RWPE2 (cell line): ENCODE results near the gene CHD3.
"Not testable (repeated sequence)": the region's sequence is repeated elsewhere in the genome, so short reads cannot be mapped to it uniquely, and the experiment has no call there.

Source experiments
- ATAC-seq: fragments of 200-7000 bp; cut with Tn5 transposase; 3 replicates; pipeline ENCODE4 v1.9.1; 2021; ENCODE audit warnings: low read depth
- DNase-seq: peaks from one replicate; pipeline ENCODE4 v3.0.0-alpha.2; 2020; ENCODE audit warnings: low spot score
- H3K27ac ChIP-seq: fragments of 450-650 bp; 2 replicates; pipeline ENCODE4 v1.5.1; 2017; ENCODE audit warnings: mild to moderate bottlenecking; ENCODE audit not compliant: poor library complexity, severe bottlenecking
- H3K27me3 ChIP-seq: fragments of 250-450 bp; sonication (Bioruptor Pico); 2 replicates; pipeline ENCODE4 v1.5.1; 2021; ENCODE audit warnings: mild to moderate bottlenecking, moderate library complexity; ENCODE audit not compliant: insufficient read depth, poor library complexity, severe bottlenecking
- H3K36me3 ChIP-seq: fragments of 250-450 bp; sonication (Bioruptor Pico); 2 replicates; pipeline ENCODE4 v1.5.1; 2020; ENCODE audit warnings: low read depth, mild to moderate bottlenecking, moderate library complexity
- H3K4me1 ChIP-seq: fragments of 250-450 bp; sonication (Bioruptor Pico); 2 replicates; pipeline ENCODE4 v1.5.1; 2021; ENCODE audit warnings: mild to moderate bottlenecking, moderate library complexity; ENCODE audit not compliant: insufficient read depth, poor library complexity, severe bottlenecking
- H3K4me3 ChIP-seq: fragments of 250-450 bp; sonication (Bioruptor Pico); 2 replicates; pipeline ENCODE4 v1.5.1; 2021; ENCODE audit warnings: mild to moderate bottlenecking, moderate library complexity; ENCODE audit not compliant: severe bottlenecking
- H3K9me3 ChIP-seq: fragments of 250-450 bp; sonication (Bioruptor Pico); 2 replicates; pipeline ENCODE4 v1.5.1; 2021; ENCODE audit warnings: mild to moderate bottlenecking, moderate library complexity; ENCODE audit not compliant: severe bottlenecking
- CTCF ChIP-seq: fragments of 450-650 bp; IDR thresholded peaks from one replicate; pipeline ENCODE4 v1.5.1; 2017; ENCODE audit warnings: mild to moderate bottlenecking, moderate library complexity; ENCODE audit not compliant: poor library complexity, severe bottlenecking

Gene CHD3

DNA sequence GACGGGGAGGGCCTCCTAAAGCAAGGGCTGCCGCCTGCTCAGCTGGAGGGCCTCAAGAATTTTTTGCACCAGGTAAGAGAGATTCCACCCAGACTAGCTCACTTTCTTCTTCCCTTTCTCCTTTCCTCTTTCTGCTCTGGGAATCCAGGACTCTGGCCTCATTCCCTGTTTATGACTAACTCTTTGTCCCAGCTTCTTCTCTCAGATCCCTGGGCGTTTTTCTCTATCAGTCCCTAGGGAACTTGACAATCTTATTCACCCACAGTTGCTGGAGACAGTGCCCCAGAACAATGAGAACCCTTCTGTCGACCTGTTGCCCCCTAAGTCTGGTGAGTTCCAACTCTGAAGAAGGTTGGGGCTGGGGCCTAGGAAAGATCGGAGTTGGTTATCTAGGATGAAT lies 59.1 kb downstream of the CHD3 start:
- Histone ChIP-seq H3K4me1 (no peaks in the 10 kb centered on the region), H3K27ac (no peak overlapping the region), H3K36me3 (peaks cover 70% of the 10 kb centered on the region), H3K9me3 (no peaks in the 10 kb centered on the region), H3K4me3 (no peak overlapping the region), H3K27me3 (no peaks in the 10 kb centered on the region)
- DNase-seq = no peak
- no peak for TF ChIP-seq CTCF
- ATAC-seq = no peak

GRCh38 chr17:7950578-7950977 lies 62.0 kb downstream of the CHD3 start:
- no peak overlapping the region for H3K4me3 ChIP-seq
- no peaks in the 10 kb centered on the region for H3K9me3 ChIP-seq
- no peaks in the 10 kb centered on the region for H3K27me3 ChIP-seq
- peaks cover 43% of the 10 kb centered on the region for H3K36me3 ChIP-seq
- no peak for DNase-seq
- no peaks in the 10 kb centered on the region for H3K4me1 ChIP-seq
- no peak for TF ChIP-seq CTCF
- ATAC-seq = no peak
- H3K27ac ChIP-seq = no peak overlapping the region

DNA sequence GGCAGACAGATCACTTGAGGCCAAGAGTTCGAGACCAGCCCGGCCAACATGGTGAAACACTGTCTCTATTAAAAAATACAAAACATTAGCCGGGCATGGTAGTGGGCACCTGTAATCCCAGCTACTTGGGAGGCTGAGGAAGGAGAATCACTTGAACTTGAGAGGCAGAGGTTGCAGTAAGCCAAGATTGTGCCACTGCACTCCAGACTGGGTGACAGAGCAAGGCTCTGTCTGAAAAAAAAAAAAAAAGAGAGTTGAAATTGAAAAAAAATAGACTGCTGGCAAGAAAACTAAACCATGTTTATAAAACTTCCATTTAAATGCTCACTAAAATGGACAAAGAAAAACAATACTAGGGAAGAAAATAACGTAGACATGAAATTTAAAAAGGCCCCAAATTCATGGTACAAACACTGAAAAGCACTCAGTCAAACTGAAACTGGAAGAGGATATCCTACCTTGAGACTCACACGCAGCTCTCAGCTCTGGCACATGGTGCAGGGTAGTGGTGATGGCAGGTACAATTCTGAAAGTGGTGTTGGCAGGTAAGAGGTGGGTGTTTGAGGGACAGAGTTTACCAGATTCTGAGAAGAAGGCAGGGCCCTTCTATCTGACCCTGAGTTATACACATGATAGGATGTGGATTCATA lies 62.7 kb downstream of the CHD3 start:
- no peak overlapping the region for H3K4me3 ChIP-seq
- no peak for TF ChIP-seq CTCF
- H3K4me1 ChIP-seq = no peaks in the 10 kb centered on the region
- no peaks in the 10 kb centered on the region for H3K9me3 ChIP-seq
- no peaks in the 10 kb centered on the region for H3K27me3 ChIP-seq
- peak; percentile 23; the same call in 1 of the 3 replicates for ATAC-seq
- H3K27ac ChIP-seq = no peak overlapping the region
- no peak for DNase-seq
- peaks cover 36% of the 10 kb centered on the region for H3K36me3 ChIP-seq

DNA sequence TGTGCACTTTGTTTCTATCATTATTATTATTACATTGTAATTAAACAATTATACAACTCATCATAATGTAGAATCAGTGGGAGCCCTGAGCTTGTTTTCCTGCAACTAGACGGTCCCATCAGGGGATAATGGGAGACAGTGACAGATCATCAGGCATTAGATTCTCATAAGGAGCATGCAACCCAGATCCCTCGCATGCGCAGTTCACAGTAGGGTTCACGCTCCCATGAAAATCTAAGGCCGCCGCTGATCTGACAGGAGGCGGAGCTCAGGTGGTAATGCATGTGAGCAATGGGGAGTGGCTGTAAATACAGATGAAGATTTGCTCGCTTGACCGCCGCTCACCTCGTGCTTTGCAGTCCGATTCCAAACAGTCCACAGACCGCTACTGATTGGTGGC lies 64.7 kb downstream of the CHD3 start:
- not testable (repeated sequence) for H3K27ac ChIP-seq, H3K9me3 ChIP-seq, H3K4me1 ChIP-seq, H3K4me3 ChIP-seq, DNase-seq, H3K27me3 ChIP-seq, ATAC-seq
- peaks cover 20% of the 10 kb centered on the region for H3K36me3 ChIP-seq

- H3K27me3 ChIP-seq = no peaks in the 10 kb centered on the region
- H3K27ac ChIP-seq = no peak overlapping the region
- no peak for TF ChIP-seq CTCF
- H3K4me3 ChIP-seq = no peak overlapping the region
- no peak for DNase-seq
- H3K9me3 ChIP-seq = no peaks in the 10 kb centered on the region
- ATAC-seq = no peak
- no peaks in the 10 kb centered on the region for H3K4me1 ChIP-seq
- no peaks in the 10 kb centered on the region for H3K36me3 ChIP-seq
Observed at GRCh38 chr17:7955414-7956227, 67.0 kb downstream of the CHD3 start.
